ENCODE results near the gene METTL8.

Gene METTL8

GRCh38 chr2:171475979-171476378, 42.2 kb upstream of the METTL8 start:
- Histone ChIP-seq H3K79me2 (ENCODE audit: insufficient read depth, low read length) (no peaks in the 10 kb centered on the region), H3K4me2 (ENCODE audit: insufficient read depth, low read length) (no peak overlapping the region), H3K9me3 (ENCODE audit: insufficient read depth, low read length, severe bottlenecking) (no peaks in the 10 kb centered on the region), H2AFZ (ENCODE audit: low read depth, low read length) (no peak overlapping the region), H3K4me3 (ENCODE audit: low read depth in 1 of 2, low read length in 2 of 2) (no peak overlapping the region), H3K4me1 (ENCODE audit: insufficient read depth, low read length) (no peaks in the 10 kb centered on the region), H3K27me3 (ENCODE audit: insufficient read depth, low read length, poor library complexity) (no peaks in the 10 kb centered on the region), H3K36me3 (ENCODE audit: insufficient read depth, low read length) (peaks cover 53% of the 10 kb centered on the region; the same call in 1 of the 2 replicates), H3K9ac (ENCODE audit: low read depth, low read length) (no peak overlapping the region), H3K27ac (ENCODE audit: low read length) (no peak overlapping the region), H4K20me1 (ENCODE audit: insufficient read depth, low read length) (no peaks in the 10 kb centered on the region)
- DNase-seq: no peak
- no peak for ATAC-seq (ENCODE audit: insufficient read depth, low read depth)
- TF ChIP-seq EZH2 (IDR thresholded peaks at IDR 0.05; ENCODE audit: borderline replicate concordance, low read depth, low read length, severe bottlenecking): no peak
- TF ChIP-seq CTCF (IDR thresholded peaks at IDR 0.05; ENCODE audit: borderline replicate concordance, extremely low read depth, low read length, poor library complexity, severe bottlenecking): no peak

- H3K4me2 ChIP-seq (ENCODE audit: insufficient read depth, low read length): no peak overlapping the region
- no peak overlapping the region for H3K27ac ChIP-seq (ENCODE audit: low read length)
- DNase-seq (no peak), ATAC-seq (ENCODE audit: insufficient read depth, low read depth) (no peak)
- H3K9ac ChIP-seq (ENCODE audit: low read depth, low read length): no peak overlapping the region
- no peaks in the 10 kb centered on the region for H3K79me2 ChIP-seq (ENCODE audit: insufficient read depth, low read length)
- H3K36me3 ChIP-seq (ENCODE audit: insufficient read depth, low read length): peaks cover 59% of the 10 kb centered on the region
- H3K4me3 ChIP-seq (ENCODE audit: low read depth in 1 of 2, low read length in 2 of 2): no peak overlapping the region
- no peak for TF ChIP-seq EZH2 (IDR thresholded peaks at IDR 0.05; ENCODE audit: borderline replicate concordance, low read depth, low read length, severe bottlenecking)
- TF ChIP-seq CTCF (IDR thresholded peaks at IDR 0.05; ENCODE audit: borderline replicate concordance, extremely low read depth, low read length, poor library complexity, severe bottlenecking): no peak
- no peaks in the 10 kb centered on the region for H3K9me3 ChIP-seq (ENCODE audit: insufficient read depth, low read length, severe bottlenecking)
- H4K20me1 ChIP-seq (ENCODE audit: insufficient read depth, low read length): no peaks in the 10 kb centered on the region
- no peaks in the 10 kb centered on the region for H3K4me1 ChIP-seq (ENCODE audit: insufficient read depth, low read length)
- H3K27me3 ChIP-seq (ENCODE audit: insufficient read depth, low read length, poor library complexity): no peaks in the 10 kb centered on the region
- H2AFZ ChIP-seq (ENCODE audit: low read depth, low read length): no peak overlapping the region
Measured at GRCh38 chr2:171470129-171470528, 36.3 kb upstream of the METTL8 start.

GRCh38 chr2:171469176-171469575, 35.4 kb upstream of the METTL8 start:
- no peaks in the 10 kb centered on the region for H3K4me1 ChIP-seq (ENCODE audit: insufficient read depth, low read length)
- no peak overlapping the region for H3K4me2 ChIP-seq (ENCODE audit: insufficient read depth, low read length)
- no peak overlapping the region for H3K9ac ChIP-seq (ENCODE audit: low read depth, low read length)
- no peaks in the 10 kb centered on the region for H3K9me3 ChIP-seq (ENCODE audit: insufficient read depth, low read length, severe bottlenecking)
- H4K20me1 ChIP-seq (ENCODE audit: insufficient read depth, low read length): no peaks in the 10 kb centered on the region
- H3K27ac ChIP-seq (ENCODE audit: low read length): no peak overlapping the region
- no peaks in the 10 kb centered on the region for H3K79me2 ChIP-seq (ENCODE audit: insufficient read depth, low read length)
- no peak overlapping the region for H3K4me3 ChIP-seq (ENCODE audit: low read depth in 1 of 2, low read length in 2 of 2)
- H3K36me3 ChIP-seq (ENCODE audit: insufficient read depth, low read length): peaks cover 51% of the 10 kb centered on the region
- H2AFZ ChIP-seq (ENCODE audit: low read depth, low read length): no peak overlapping the region
- ATAC-seq (ENCODE audit: insufficient read depth, low read depth) (no peak), DNase-seq (no peak)
- H3K27me3 ChIP-seq (ENCODE audit: insufficient read depth, low read length, poor library complexity): no peaks in the 10 kb centered on the region
- TF ChIP-seq EZH2 (IDR thresholded peaks at IDR 0.05; ENCODE audit: borderline replicate concordance, low read depth, low read length, severe bottlenecking) (no peak), CTCF (IDR thresholded peaks at IDR 0.05; ENCODE audit: borderline replicate concordance, extremely low read depth, low read length, poor library complexity, severe bottlenecking) (no peak)

GRCh38 chr2:171460537-171460936, 26.7 kb upstream of the METTL8 start:
- no peaks in the 10 kb centered on the region for H3K27me3 ChIP-seq (ENCODE audit: insufficient read depth, low read length, poor library complexity)
- DNase-seq: no peak
- no peaks in the 10 kb centered on the region for H3K4me1 ChIP-seq (ENCODE audit: insufficient read depth, low read length)
- no peak overlapping the region for H3K4me3 ChIP-seq (ENCODE audit: low read depth in 1 of 2, low read length in 2 of 2)
- no peaks in the 10 kb centered on the region for H4K20me1 ChIP-seq (ENCODE audit: insufficient read depth, low read length)
- H3K9me3 ChIP-seq (ENCODE audit: insufficient read depth, low read length, severe bottlenecking): peaks cover 6% of the 10 kb centered on the region
- H2AFZ ChIP-seq (ENCODE audit: low read depth, low read length): no peak overlapping the region
- H3K36me3 ChIP-seq (ENCODE audit: insufficient read depth, low read length): peaks cover 53% of the 10 kb centered on the region
- no peak overlapping the region for H3K27ac ChIP-seq (ENCODE audit: low read length)
- no peak for ATAC-seq (ENCODE audit: insufficient read depth, low read depth)
- no peak overlapping the region for H3K4me2 ChIP-seq (ENCODE audit: insufficient read depth, low read length)
- H3K9ac ChIP-seq (ENCODE audit: low read depth, low read length): no peak overlapping the region
- H3K79me2 ChIP-seq (ENCODE audit: insufficient read depth, low read length): no peaks in the 10 kb centered on the region
- TF ChIP-seq EZH2 (IDR thresholded peaks at IDR 0.05; ENCODE audit: borderline replicate concordance, low read depth, low read length, severe bottlenecking): no peak
- TF ChIP-seq CTCF (IDR thresholded peaks at IDR 0.05; ENCODE audit: borderline replicate concordance, extremely low read depth, low read length, poor library complexity, severe bottlenecking): no peak

Measured in DND-41 (cell line).